Stimulated activated CD4-positive, alpha-beta T cell treated with anti-CD3 and anti-CD28 coated beads, Interleukin-1b, Interleukin-23, amount 100 ng/mL, for 1 hour (primary cell): ENCODE data around the gene ACTBL2.
A peak's percentile ranks its signal among the peaks of the same experiment; 100 is the strongest.
"Not testable (repeated sequence)": the region's sequence is repeated elsewhere in the genome, so short reads cannot be mapped to it uniquely, and the experiment has no call there.

ENCODE experiments used
- DNase-seq, 2 donors: peaks; one replicate each; pipeline ENCODE4 v3.0.0-alpha.2; 2020; ENCODE audit warnings: low read depth in 2 of 2

Gene ACTBL2

GRCh38 chr5:57494104-57495098 lies 11.8 kb upstream of the ACTBL2 start:
- peak in 1 of 2 donors; percentile 21 for DNase-seq

- DNase-seq: no peak
Measured at GRCh38 chr5:57493034-57493433, 10.4 kb upstream of the ACTBL2 start.

GRCh38 chr5:57492632-57493031 lies 10.0 kb upstream of the ACTBL2 start:
- DNase-seq: no peak

GRCh38 chr5:57491369-57491965 lies 8.9 kb upstream of the ACTBL2 start:
- DNase-seq: no peak

- DNase-seq: no peak
Measured at GRCh38 chr5:57488215-57488955, 5.8 kb upstream of the ACTBL2 start.

- no peak for DNase-seq
Measured at GRCh38 chr5:57486027-57486602, 3.5 kb upstream of the ACTBL2 start.

GRCh38 chr5:57478826-57479225 lies 3.8 kb downstream of the ACTBL2 start:
- DNase-seq: no peak

- DNase-seq: no peak
Measured at GRCh38 chr5:57476601-57477056, 6.0 kb downstream of the ACTBL2 start.

GRCh38 chr5:57470339-57470738 lies 12.3 kb downstream of the ACTBL2 start:
- no peak for DNase-seq

- no peak for DNase-seq
Measured at GRCh38 chr5:57468481-57469163, 14.0 kb downstream of the ACTBL2 start.

- no peak for DNase-seq
Measured at GRCh38 chr5:57466544-57466943, 16.1 kb downstream of the ACTBL2 start.

GRCh38 chr5:57460056-57460455 lies 22.6 kb downstream of the ACTBL2 start:
- not testable (repeated sequence) for DNase-seq

- no peak for DNase-seq
Measured at GRCh38 chr5:57458443-57458842, 24.2 kb downstream of the ACTBL2 start.

- no peak for DNase-seq
Measured at GRCh38 chr5:57456531-57457135, 26.0 kb downstream of the ACTBL2 start.

- no peak for DNase-seq
Measured at GRCh38 chr5:57455511-57456455, 26.8 kb downstream of the ACTBL2 start.

GRCh38 chr5:57454896-57455295 lies 27.7 kb downstream of the ACTBL2 start:
- no peak for DNase-seq

- DNase-seq: no peak
Measured at GRCh38 chr5:57453728-57454127, 28.9 kb downstream of the ACTBL2 start.

- DNase-seq: no peak
Measured at GRCh38 chr5:57452885-57453284, 29.7 kb downstream of the ACTBL2 start.

- DNase-seq: no peak
Measured at GRCh38 chr5:57450991-57451876, 31.4 kb downstream of the ACTBL2 start.
